CD4-positive, CD25-positive, alpha-beta regulatory T cell (primary cell): ENCODE data around the gene C19orf85. TPM values are rescaled to one million over a fixed set of nuclear protein-coding genes. Genes with fewer than 3 reads are reported as not detected.

Experiments used
- ATAC-seq, 2 donors: fragments of 150-1000 bp; cut with Tn5 transposase; one replicate each; pipeline ENCODE4 v1.10.0; 2021; ENCODE audit warnings: low read depth in 2 of 2, moderate number of reproducible peaks in 2 of 2, moderate library complexity in 1 of 2
- DNase-seq, 3 donors: peaks; one replicate each; pipeline versions ENCODE4 v3.0.0 to v3.0.0-alpha.2; 2012 to 2022; ENCODE audit warnings: mixed read lengths in 1 of 3
- H3K27ac ChIP-seq: one replicate; pipeline ENCODE4 v1.7.0; 2013; ENCODE audit warnings: mild to moderate bottlenecking, low read length; ENCODE audit not compliant: insufficient read depth, poor library complexity, severe bottlenecking
- H3K27me3 ChIP-seq: one replicate; pipeline ENCODE4 v1.7.0; 2013; ENCODE audit warnings: low read length; ENCODE audit not compliant: control insufficient read depth, insufficient read depth
- H3K36me3 ChIP-seq: one replicate; pipeline ENCODE4 v1.7.0; 2013; ENCODE audit warnings: mild to moderate bottlenecking, low read length, moderate library complexity; ENCODE audit not compliant: control insufficient read depth, insufficient read depth
- H3K4me1 ChIP-seq: 2 replicates; pipeline ENCODE4 v1.7.0; 2013; ENCODE audit warnings: mild to moderate bottlenecking, low read length; ENCODE audit not compliant: insufficient read depth, control insufficient read depth, poor library complexity, severe bottlenecking
- H3K4me3 ChIP-seq: one replicate; pipeline ENCODE4 v1.7.0; 2013; ENCODE audit warnings: low read depth, mild to moderate bottlenecking, low read length, moderate library complexity
- H3K9me3 ChIP-seq, 2 experiments: 1 replicate in 1 of 2; 2 replicates in 1 of 2; pipeline ENCODE4 v1.7.0; 2013; ENCODE audit warnings: low read length in 2 of 2, mild to moderate bottlenecking in 1 of 2, moderate library complexity in 1 of 2; ENCODE audit not compliant: control insufficient read depth in 2 of 2
- H3K27ac Mint-ChIP-seq, 3 donors: one replicate each; pipeline ENCODE4 v1.8.0; 2020 to 2022; ENCODE audit warnings: mild to moderate bottlenecking in 3 of 3, mixed read lengths in 3 of 3, moderate library complexity in 2 of 3
- H3K27me3 Mint-ChIP-seq: one replicate; pipeline ENCODE4 v1.8.0; 2022; ENCODE audit warnings: mild to moderate bottlenecking, mixed read lengths
- H3K36me3 Mint-ChIP-seq: one replicate; pipeline ENCODE4 v1.8.0; 2020; ENCODE audit warnings: mixed read lengths
- H3K4me1 Mint-ChIP-seq, 4 donors: one replicate each; pipeline ENCODE4 v1.8.0; 2020 to 2022; ENCODE audit warnings: mixed read lengths in 4 of 4, mild to moderate bottlenecking in 1 of 4
- H3K4me3 Mint-ChIP-seq, 4 donors: one replicate each; pipeline ENCODE4 v1.8.0; 2020 to 2022; ENCODE audit warnings: mild to moderate bottlenecking in 4 of 4, mixed read lengths in 4 of 4, moderate library complexity in 3 of 4
- H3K9me3 Mint-ChIP-seq, 7 donors: one replicate each; pipeline ENCODE4 v1.8.0; 2020 to 2022; ENCODE audit warnings: mixed read lengths in 7 of 7, mild to moderate bottlenecking in 3 of 7, moderate library complexity in 2 of 7
- polyA plus RNA-seq, 4 donors: library from polyadenylated mRNA; unstranded; fragments of 300-500 nt; fragmentation: Illumina TruSeq; gene quantifications; one replicate each; pipeline ENCODE4 v1.2.3, GENCODE V29; 2021
- total RNA-seq: library from RNA; stranded (reverse); gene quantifications from one replicate; pipeline ENCODE4 v1.2.3, GENCODE V29; 2022

Gene C19orf85
- total and polyA plus RNA-seq, 5 donors from 2014 or later = not detected

DNA sequence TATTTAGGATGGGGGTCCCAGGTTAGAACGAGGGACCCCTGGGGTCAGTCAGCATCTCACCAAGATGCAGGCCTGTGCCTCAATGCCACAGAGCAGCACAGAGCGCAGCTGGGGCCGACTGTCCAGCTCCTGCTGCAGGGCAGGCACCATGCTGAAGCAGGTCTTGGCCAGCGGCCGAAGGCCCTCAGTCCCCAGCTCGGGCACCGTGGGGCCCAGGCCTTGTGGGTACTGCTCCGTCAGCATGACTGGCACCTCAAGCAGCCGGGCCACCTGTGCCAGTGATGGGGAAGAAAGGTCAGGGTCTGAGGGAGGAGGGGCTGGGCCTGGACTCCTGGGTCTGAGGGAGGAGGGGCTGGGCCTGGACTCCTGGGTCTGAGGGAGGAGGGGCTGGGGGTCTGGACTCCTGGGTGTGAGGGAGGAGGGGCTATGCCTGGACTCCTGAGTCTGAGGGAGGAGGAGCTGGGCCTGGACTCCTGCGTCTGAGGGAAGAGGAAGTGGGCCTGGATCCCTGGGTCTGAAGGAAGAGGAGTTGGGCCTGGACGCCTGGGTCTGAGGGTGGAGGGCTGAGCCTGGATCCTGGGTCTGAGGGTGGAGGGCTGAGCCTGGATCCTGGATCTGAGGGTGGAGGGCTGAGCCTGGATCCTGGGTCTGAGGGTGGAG, 8.8 kb downstream of the C19orf85 start:
- peaks cover 0 to 2% (median 0%) of the 10 kb centered on the region in 7 donors for H3K9me3 Mint-ChIP-seq
- DNase-seq (no peak), ATAC-seq (no peak)

DNA sequence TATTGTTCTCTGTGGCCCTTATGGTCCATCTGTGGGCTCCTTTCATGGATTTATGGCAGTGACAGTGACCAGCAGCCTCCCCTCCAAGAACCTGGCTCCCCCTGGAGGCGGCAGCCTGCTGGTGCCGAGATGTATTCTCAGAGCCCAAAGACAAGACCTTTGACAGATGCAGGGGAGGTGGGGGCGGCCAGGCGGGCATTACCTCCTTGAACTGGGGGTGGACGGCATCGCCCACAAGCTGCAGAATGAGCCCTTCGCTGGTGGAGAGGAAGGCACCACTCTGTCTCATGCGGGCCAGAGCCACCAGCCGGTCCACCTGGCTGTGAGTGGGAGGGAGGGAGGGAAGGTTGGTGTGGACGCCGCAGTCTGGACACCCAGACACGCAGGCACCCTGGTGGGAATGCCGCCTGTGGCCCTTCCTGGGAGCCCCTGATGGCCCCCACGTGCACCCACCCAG, 9.7 kb downstream of the C19orf85 start:
- H3K4me1 ChIP-seq = peaks cover 16% of the 10 kb centered on the region
- H3K36me3 ChIP-seq = no peaks in the 10 kb centered on the region
- H3K27ac ChIP-seq = no peak overlapping the region
- peaks cover 0 to 19% (median 9%) of the 10 kb centered on the region in 4 donors for H3K4me1 Mint-ChIP-seq
- peaks cover 2% of the 10 kb centered on the region for H3K27me3 ChIP-seq
- no peak overlapping the region for H3K4me3 ChIP-seq
- H3K27me3 Mint-ChIP-seq = peaks cover 27% of the 10 kb centered on the region
- DNase-seq (peak; percentile 21 to 56 (median 27)), ATAC-seq (peak in 1 of 2 donors; percentile 27)
- H3K27ac Mint-ChIP-seq = no peak overlapping the region
- no peaks in the 10 kb centered on the region for H3K9me3 ChIP-seq
- H3K4me3 Mint-ChIP-seq = no peak overlapping the region
- H3K9me3 Mint-ChIP-seq = peaks cover 0 to 2% (median 0%) of the 10 kb centered on the region in 7 donors
- H3K36me3 Mint-ChIP-seq = peaks cover 12% of the 10 kb centered on the region

More for the DNA sequence above, 8.8 kb downstream of the C19orf85 start:
- H3K27me3 ChIP-seq = peaks cover 2% of the 10 kb centered on the region
- Mint-ChIP-seq H3K27ac (no peak overlapping the region), H3K4me3 (peak overlapping the region in 1 of 4 donors; percentile 2), H3K36me3 (peaks cover 12% of the 10 kb centered on the region), H3K27me3 (peaks cover 23% of the 10 kb centered on the region), H3K4me1 (peaks cover 0 to 28% (median 12%) of the 10 kb centered on the region in 4 donors)
- H3K4me3 ChIP-seq = no peak overlapping the region
- H3K9me3 ChIP-seq = no peaks in the 10 kb centered on the region
- no peak overlapping the region for H3K27ac ChIP-seq
- no peaks in the 10 kb centered on the region for H3K36me3 ChIP-seq
- peaks cover 19% of the 10 kb centered on the region for H3K4me1 ChIP-seq

DNA sequence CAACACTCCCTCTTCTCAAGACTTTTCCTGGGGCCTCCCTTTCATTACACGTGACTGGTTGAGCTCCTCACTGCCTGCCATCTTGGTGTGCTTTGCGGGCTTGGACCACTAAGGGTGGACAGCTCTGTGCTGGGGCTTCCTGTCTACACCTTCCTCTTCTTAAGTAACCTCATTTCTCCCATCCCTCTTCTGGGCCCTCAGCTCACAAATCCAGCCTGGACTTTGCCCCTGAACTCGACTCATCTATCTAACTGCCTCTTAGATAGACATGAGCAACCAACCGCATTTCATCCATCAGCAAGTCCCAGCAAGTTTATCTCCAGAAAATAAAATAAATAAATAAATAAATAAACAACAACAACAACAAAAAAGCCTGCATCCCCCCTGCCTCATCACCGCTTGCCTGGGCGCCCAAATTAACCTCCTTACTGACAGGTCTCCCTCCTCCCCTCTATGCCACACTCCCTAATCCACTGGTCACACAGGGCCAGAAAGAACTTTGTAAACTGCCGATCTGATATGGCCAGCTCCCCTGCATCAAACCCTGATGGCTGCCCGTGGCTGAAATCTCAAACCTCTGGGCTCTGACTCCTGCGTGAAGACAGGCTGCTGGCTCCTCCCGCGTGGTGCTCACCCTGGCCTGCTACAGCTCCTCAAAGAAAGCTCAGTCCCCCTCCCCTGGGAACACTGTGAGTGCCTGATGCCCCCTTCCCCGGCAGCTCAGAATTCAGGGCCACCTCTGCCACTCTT, 10.9 kb downstream of the C19orf85 start:
- Histone ChIP-seq H3K27me3 (peaks cover 2% of the 10 kb centered on the region), H3K27ac (no peak overlapping the region), H3K36me3 (no peaks in the 10 kb centered on the region), H3K9me3 (no peaks in the 10 kb centered on the region), H3K4me1 (peaks cover 16% of the 10 kb centered on the region), H3K4me3 (no peak overlapping the region)
- no peak for DNase-seq
- H3K4me1 Mint-ChIP-seq = peaks cover 0 to 17% (median 9%) of the 10 kb centered on the region in 4 donors
- peaks cover 12% of the 10 kb centered on the region for H3K36me3 Mint-ChIP-seq
- H3K27me3 Mint-ChIP-seq = peaks cover 27% of the 10 kb centered on the region
- peaks cover 0 to 2% (median 0%) of the 10 kb centered on the region in 7 donors for H3K9me3 Mint-ChIP-seq
- H3K27ac Mint-ChIP-seq = no peak overlapping the region
- ATAC-seq = no peak
- H3K4me3 Mint-ChIP-seq = peak overlapping the region in 3 of 4 donors; percentile 23 to 66 (median 39)

DNA sequence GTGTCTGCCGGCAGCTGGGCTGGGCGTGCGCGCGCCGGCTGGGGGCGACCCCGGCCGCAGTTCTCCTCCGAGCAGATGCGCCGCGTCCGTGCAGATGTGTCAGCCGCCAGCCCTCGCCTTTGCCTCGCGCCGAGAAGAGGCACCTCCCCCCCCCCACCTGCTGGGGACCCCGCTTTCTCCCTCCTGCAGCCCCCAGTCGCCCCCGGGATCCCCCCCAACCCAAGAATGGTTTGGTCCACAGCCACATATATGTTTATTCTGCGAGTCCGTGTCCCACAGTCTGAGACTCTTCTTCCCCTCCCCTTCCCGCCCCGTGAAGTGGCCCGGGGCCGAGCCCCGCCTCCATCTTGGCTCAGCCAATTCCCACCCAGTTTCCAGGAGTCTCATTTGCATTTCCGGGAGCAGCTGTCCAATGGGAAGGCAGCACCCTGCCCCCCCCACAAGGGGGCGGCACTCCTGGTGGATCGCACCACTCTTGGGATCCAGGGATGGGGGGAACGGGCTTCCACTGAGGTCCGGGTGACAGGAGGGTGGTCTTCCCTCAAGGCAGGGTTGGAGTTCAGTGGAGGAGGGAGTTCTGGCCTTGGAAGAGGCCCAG, 11.7 kb downstream of the C19orf85 start:
- peaks cover 12% of the 10 kb centered on the region for H3K36me3 Mint-ChIP-seq
- peaks cover 16% of the 10 kb centered on the region for H3K4me1 ChIP-seq
- peaks cover 0 to 17% (median 9%) of the 10 kb centered on the region in 4 donors for H3K4me1 Mint-ChIP-seq
- H3K27me3 ChIP-seq = peaks cover 2% of the 10 kb centered on the region
- no peaks in the 10 kb centered on the region for H3K9me3 ChIP-seq
- H3K4me3 Mint-ChIP-seq = peak overlapping the region in 1 of 4 donors; percentile 21
- ATAC-seq = no peak
- no peak overlapping the region for H3K4me3 ChIP-seq
- peaks cover 27% of the 10 kb centered on the region for H3K27me3 Mint-ChIP-seq
- H3K9me3 Mint-ChIP-seq = peaks cover 0 to 2% (median 0%) of the 10 kb centered on the region in 7 donors
- no peak overlapping the region for H3K27ac ChIP-seq
- no peaks in the 10 kb centered on the region for H3K36me3 ChIP-seq
- no peak overlapping the region for H3K27ac Mint-ChIP-seq
- DNase-seq = peak in 2 of 3 donors; percentile 12 to 52

DNA sequence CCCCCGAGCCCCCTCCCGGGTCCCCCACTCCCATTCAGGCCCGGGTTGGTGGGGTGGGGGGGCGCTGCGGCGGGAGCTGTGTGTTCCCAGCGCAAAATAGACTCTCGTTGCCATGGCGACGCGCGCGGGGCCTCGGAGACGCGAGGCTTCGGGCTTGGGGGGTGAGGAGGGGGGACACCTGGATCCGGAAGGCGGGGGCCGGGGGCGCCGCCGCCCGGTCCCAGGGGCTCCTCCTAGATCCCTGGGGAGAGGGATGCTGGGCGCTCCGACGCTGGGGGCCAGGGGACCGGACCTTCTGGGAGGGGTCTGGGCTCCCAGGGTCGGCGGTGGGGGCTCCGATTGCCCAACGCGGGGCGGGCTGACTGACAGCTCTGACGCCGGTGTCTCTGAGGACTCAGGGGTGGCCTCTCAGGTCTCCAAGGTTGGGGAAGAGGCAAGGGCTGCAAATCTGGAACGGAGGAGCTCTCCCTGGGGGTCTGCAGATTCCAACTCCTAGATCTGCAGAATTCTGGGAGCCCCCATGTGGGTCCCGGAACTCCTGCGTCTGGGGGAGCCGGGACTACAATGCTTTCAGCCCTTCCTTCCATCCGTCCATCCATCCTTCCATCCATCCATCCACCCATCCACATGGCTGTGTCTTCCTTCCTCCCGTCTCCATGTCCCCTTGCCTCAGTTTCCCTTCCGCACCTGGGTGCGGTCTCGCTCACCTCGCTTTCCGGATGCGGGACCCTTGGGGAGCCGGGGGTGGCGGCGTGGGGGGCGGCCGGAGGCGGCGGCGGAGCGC, 12.4 kb downstream of the C19orf85 start:
- Histone ChIP-seq H3K36me3 (no peaks in the 10 kb centered on the region), H3K9me3 (no peaks in the 10 kb centered on the region), H3K4me1 (peaks cover 16% of the 10 kb centered on the region), H3K4me3 (no peak overlapping the region), H3K27me3 (peaks cover 2% of the 10 kb centered on the region), H3K27ac (no peak overlapping the region)
- Mint-ChIP-seq H3K27me3 (peaks cover 27% of the 10 kb centered on the region), H3K4me1 (peaks cover 0 to 17% (median 9%) of the 10 kb centered on the region in 4 donors), H3K9me3 (peaks cover 0 to 2% (median 0%) of the 10 kb centered on the region in 7 donors), H3K4me3 (peak overlapping the region in 3 of 4 donors; percentile 27 to 70 (median 35)), H3K27ac (no peak overlapping the region), H3K36me3 (peaks cover 12% of the 10 kb centered on the region)
- ATAC-seq (no peak), DNase-seq (peak in 1 of 3 donors; percentile 23)

DNA sequence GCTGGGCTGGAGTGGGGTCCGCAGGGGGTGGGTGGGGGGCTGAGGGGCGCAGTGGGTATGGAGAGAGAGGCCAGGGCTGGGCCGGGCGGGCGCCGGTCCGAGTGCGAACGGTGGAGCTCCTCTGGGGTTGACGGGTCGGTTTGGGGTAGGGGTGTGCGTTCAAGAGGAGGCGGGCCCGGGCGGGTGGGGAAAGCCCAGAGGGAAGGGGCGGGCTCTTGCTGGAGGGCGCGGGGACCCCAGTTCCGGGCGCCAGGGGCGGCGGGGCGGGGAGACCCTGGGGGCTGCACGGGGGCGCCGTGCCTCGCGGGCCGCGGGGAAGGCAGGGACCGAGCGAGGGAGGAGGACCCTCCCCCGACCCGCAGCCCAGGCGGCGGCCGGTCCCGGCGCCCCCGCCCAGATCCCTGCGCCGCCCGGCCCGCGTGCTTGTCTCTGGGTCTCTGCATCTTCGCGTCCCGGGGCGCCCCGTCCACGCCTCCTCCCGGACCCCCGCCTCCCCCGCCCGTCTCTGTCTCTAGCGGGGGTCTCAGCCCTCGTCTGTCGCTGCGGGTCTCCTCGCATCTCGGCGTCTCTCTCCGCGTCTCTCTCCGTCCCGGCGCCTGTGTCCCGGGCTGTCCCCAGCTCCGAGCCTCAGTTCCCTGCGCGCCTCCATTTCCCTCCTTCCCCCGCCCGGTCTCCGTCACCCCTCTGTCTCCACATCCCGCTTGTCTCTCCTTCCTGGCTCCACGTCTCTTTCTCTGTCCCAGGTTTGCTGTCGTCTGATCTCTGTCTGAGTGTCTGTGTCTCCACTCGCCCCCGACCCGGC, 13.2 kb downstream of the C19orf85 start:
- no peak overlapping the region for H3K27ac ChIP-seq
- no peak overlapping the region for H3K4me3 ChIP-seq
- H3K36me3 Mint-ChIP-seq = peaks cover 12% of the 10 kb centered on the region
- no peaks in the 10 kb centered on the region for H3K36me3 ChIP-seq
- peaks cover 16% of the 10 kb centered on the region for H3K4me1 ChIP-seq
- peaks cover 2% of the 10 kb centered on the region for H3K27me3 ChIP-seq
- no peaks in the 10 kb centered on the region for H3K9me3 ChIP-seq
- peak overlapping the region in 2 of 4 donors; percentile 70 to 74 for H3K4me3 Mint-ChIP-seq
- H3K27me3 Mint-ChIP-seq = peaks cover 28% of the 10 kb centered on the region
- peaks cover 0 to 17% (median 7%) of the 10 kb centered on the region in 4 donors for H3K4me1 Mint-ChIP-seq
- H3K27ac Mint-ChIP-seq = peak overlapping the region in 1 of 3 donors; percentile 79
- DNase-seq = peak in 1 of 3 donors; percentile 22
- ATAC-seq = no peak
- no peaks in the 10 kb centered on the region for H3K9me3 Mint-ChIP-seq
